ENCODE data around the gene RPS14.

GRCh38 chr5:150449517-150450339 lies at the start of gene RPS14:
- no peak for TF ChIP-seq EZH2 (IDR thresholded peaks at IDR 0.05; ENCODE audit: borderline replicate concordance, low read depth, low read length, poor library complexity, severe bottlenecking)
- TF ChIP-seq CTCF (conservative IDR thresholded peaks at IDR 0.05; ENCODE audit: low read depth, low read length) = peak; percentile 93
